ENCODE data around the gene FHAD1. TPM values are rescaled to one million over a fixed set of nuclear protein-coding genes. Genes with fewer than 3 reads are reported as not detected.

Gene FHAD1
- total and polyA plus RNA-seq, 2 donors (not counting 1 experiment from before 2014, with no cell fraction given) = not detected

DNA sequence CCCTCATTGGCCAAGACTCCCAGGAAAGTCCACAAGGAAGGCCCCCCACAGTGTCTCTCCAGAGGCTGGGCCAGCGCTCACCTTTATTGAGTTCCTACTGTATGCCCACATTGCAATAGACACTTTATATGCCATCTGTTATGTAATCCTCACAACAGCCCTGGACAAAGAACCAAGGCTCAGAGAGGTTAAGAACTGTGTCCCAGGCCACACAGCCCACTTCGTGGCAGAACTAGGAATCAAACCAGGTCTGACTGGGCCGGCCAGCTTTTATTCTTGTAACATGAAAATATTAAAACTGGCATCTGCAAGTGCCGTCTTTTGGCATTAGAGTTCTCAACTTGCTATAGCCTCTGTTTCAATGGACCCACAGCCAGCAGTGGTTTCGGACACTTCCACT is 195.7 kb downstream of the FHAD1 start:
- H3K4me1 ChIP-seq (ENCODE audit: control insufficient read depth in 2 of 2, insufficient read depth in 2 of 2, low read length in 2 of 2) = no peaks in the 10 kb centered on the region
- ChIA-PET CTCF (no interaction called here), POLR2A (no interaction called here)
- H3K36me3 ChIP-seq (replicated peaks in 1 of 2; ENCODE audit: control extremely low read depth in 1 of 2, control insufficient read depth in 1 of 2, extremely low read depth in 1 of 2, insufficient read depth in 2 of 2, low read length in 1 of 2) = no peaks in the 10 kb centered on the region
- no peaks in the 10 kb centered on the region for H3K9me3 ChIP-seq (ENCODE audit: control extremely low read depth in 1 of 3, control insufficient read depth in 2 of 3, insufficient read depth in 1 of 3, low read length in 2 of 3)
- H3K9ac ChIP-seq (ENCODE audit: low read length) = no peak overlapping the region
- H3K9me3 Mint-ChIP-seq (ENCODE audit: insufficient read depth) = no peaks in the 10 kb centered on the region
- no peaks in the 10 kb centered on the region for H3K4me1 Mint-ChIP-seq
- no peaks in the 10 kb centered on the region for H4K20me1 ChIP-seq (ENCODE audit: control insufficient read depth, insufficient read depth, low read length, poor library complexity, severe bottlenecking)
- H3K4me3 ChIP-seq (ENCODE audit: control extremely low read depth in 1 of 5, extremely low read depth in 1 of 5, insufficient read depth in 1 of 5, low read depth in 2 of 5, low read length in 4 of 5) = no peak overlapping the region
- TF ChIP-seq EZH2 (IDR thresholded peaks at IDR 0.05; ENCODE audit: borderline replicate concordance, insufficient read depth, low read depth, low read length, poor library complexity, severe bottlenecking) = no peak
- TF ChIP-seq, protein P1, sequence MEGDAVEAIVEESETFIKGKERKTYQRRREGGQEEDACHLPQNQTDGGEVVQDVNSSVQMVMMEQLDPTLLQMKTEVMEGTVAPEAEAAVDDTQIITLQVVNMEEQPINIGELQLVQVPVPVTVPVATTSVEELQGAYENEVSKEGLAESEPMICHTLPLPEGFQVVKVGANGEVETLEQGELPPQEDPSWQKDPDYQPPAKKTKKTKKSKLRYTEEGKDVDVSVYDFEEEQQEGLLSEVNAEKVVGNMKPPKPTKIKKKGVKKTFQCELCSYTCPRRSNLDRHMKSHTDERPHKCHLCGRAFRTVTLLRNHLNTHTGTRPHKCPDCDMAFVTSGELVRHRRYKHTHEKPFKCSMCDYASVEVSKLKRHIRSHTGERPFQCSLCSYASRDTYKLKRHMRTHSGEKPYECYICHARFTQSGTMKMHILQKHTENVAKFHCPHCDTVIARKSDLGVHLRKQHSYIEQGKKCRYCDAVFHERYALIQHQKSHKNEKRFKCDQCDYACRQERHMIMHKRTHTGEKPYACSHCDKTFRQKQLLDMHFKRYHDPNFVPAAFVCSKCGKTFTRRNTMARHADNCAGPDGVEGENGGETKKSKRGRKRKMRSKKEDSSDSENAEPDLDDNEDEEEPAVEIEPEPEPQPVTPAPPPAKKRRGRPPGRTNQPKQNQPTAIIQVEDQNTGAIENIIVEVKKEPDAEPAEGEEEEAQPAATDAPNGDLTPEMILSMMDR (IDR thresholded peaks at IDR 0.05) = no peak
- WGBS (ENCODE audit: insufficient coverage) = 94% methylated on average over 3 of the region's 5 CpGs
- peaks cover 0 to 12% (median 4%) of the 10 kb centered on the region in 4 experiments for H3K27me3 ChIP-seq (replicated peaks in 1 of 4; ENCODE audit: control extremely low read depth in 1 of 4, control insufficient read depth in 3 of 4, insufficient read depth in 4 of 4, low read length in 3 of 4)
- H3K27ac Mint-ChIP-seq = no peak overlapping the region
- DNase-seq (no peak), ATAC-seq (ENCODE audit: low read depth) (no peak)
- no peak overlapping the region for H3K27ac ChIP-seq (ENCODE audit: low read length in 2 of 2)
- peaks cover 18% of the 10 kb centered on the region for H3K27me3 Mint-ChIP-seq
- H3K4me2 ChIP-seq (replicated peaks; ENCODE audit: low read depth, low read length, poor library complexity, severe bottlenecking) = no peak overlapping the region
- intact Hi-C loops (cut with micrococcal nuclease) = no loop called here
- H3K79me2 ChIP-seq (ENCODE audit: control insufficient read depth, insufficient read depth, low read length) = no peaks in the 10 kb centered on the region
- no peak overlapping the region for H2AFZ ChIP-seq (ENCODE audit: insufficient read depth, low read depth, low read length, poor library complexity, severe bottlenecking)
- no peak overlapping the region for H3K4me3 Mint-ChIP-seq

DNA sequence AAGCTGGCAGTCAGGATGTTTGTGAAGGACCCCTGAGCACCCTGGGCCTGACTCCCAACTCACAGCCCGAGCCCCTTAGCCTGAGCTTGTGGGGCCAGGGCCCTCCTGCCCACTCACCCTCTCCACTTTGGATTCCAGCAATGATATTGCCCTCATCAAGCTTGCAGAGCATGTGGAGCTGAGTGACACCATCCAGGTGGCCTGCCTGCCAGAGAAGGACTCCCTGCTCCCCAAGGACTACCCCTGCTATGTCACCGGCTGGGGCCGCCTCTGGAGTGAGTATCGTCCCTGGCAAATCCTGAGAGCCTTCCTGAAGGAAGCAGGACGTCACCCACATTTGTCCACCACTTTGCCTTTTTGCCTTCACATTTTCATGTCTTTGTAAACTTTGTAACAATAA is 196.3 kb downstream of the FHAD1 start:
- no peak for ATAC-seq (ENCODE audit: low read depth)
- Histone ChIP-seq H3K4me2 (replicated peaks; ENCODE audit: low read depth, low read length, poor library complexity, severe bottlenecking) (no peak overlapping the region), H3K4me3 (ENCODE audit: control extremely low read depth in 1 of 5, extremely low read depth in 1 of 5, insufficient read depth in 1 of 5, low read depth in 2 of 5, low read length in 4 of 5) (no peak overlapping the region), H3K79me2 (ENCODE audit: control insufficient read depth, insufficient read depth, low read length) (no peaks in the 10 kb centered on the region), H2AFZ (ENCODE audit: insufficient read depth, low read depth, low read length, poor library complexity, severe bottlenecking) (no peak overlapping the region), H3K36me3 (replicated peaks in 1 of 2; ENCODE audit: control extremely low read depth in 1 of 2, control insufficient read depth in 1 of 2, extremely low read depth in 1 of 2, insufficient read depth in 2 of 2, low read length in 1 of 2) (no peaks in the 10 kb centered on the region), H3K27me3 (replicated peaks in 1 of 4; ENCODE audit: control extremely low read depth in 1 of 4, control insufficient read depth in 3 of 4, insufficient read depth in 4 of 4, low read length in 3 of 4) (peaks cover 0 to 12% (median 4%) of the 10 kb centered on the region in 4 experiments), H3K9ac (ENCODE audit: low read length) (no peak overlapping the region), H3K9me3 (ENCODE audit: control extremely low read depth in 1 of 3, control insufficient read depth in 2 of 3, insufficient read depth in 1 of 3, low read length in 2 of 3) (no peaks in the 10 kb centered on the region), H4K20me1 (ENCODE audit: control insufficient read depth, insufficient read depth, low read length, poor library complexity, severe bottlenecking) (no peaks in the 10 kb centered on the region), H3K4me1 (ENCODE audit: control insufficient read depth in 2 of 2, insufficient read depth in 2 of 2, low read length in 2 of 2) (no peaks in the 10 kb centered on the region), H3K27ac (ENCODE audit: low read length in 2 of 2) (no peak overlapping the region)
- no peak for DNase-seq
- intact Hi-C loops (cut with micrococcal nuclease) = no loop called here
- Mint-ChIP-seq H3K9me3 (ENCODE audit: insufficient read depth) (no peaks in the 10 kb centered on the region), H3K4me1 (no peaks in the 10 kb centered on the region), H3K27me3 (peaks cover 18% of the 10 kb centered on the region), H3K27ac (no peak overlapping the region), H3K4me3 (no peak overlapping the region)
- ChIA-PET CTCF (interaction anchor here (1.3 to 1.7 kb wide), 2 partner anchors 13 to 120 kb away, joined by 3 read pairs; no protein-coding TSS in a partner anchor), POLR2A (no interaction called here)
- TF ChIP-seq EZH2 (IDR thresholded peaks at IDR 0.05; ENCODE audit: borderline replicate concordance, insufficient read depth, low read depth, low read length, poor library complexity, severe bottlenecking) = no peak
- TF ChIP-seq, protein P1 (IDR thresholded peaks at IDR 0.05) = no peak
- WGBS (ENCODE audit: insufficient coverage) = 88% methylated on average over 5 of the region's 5 CpGs
